GM21786 (cell line): Measurements from ENCODE around the gene GP1BB.

ENCODE experiments used
- ATAC-seq: cut with Tn5 transposase; IDR thresholded peaks from one replicate; pipeline ENCODE4 v1.9.1; 2021; ENCODE audit not compliant: unreplicated experiment

GP1BB gene

GRCh38 chr22:19739911-19740449 is 16.6 kb downstream of the GP1BB start:
- ATAC-seq: no peak

DNA sequence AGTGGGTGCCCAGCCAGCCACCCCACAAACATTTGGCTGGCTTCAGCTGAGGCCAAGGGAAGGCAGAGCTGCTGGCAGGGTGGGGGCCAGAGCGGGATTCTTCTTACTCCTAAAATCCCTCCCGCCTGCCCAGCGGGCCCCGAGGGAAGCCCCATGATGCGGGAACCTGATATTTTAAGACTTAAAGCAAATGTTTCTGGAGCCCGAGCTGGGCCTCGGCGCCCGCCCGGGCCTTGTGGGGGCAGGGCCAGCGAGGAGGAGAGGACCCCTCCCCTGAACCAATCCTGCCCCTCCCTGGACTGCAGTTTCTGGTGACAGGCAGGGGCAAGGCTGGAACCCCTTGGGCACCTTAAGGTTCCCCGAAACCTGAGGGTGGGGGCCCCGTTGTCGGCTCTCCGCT is 17.2 kb downstream of the GP1BB start:
- ATAC-seq: no peak

GRCh38 chr22:19741053-19741452 is 17.7 kb downstream of the GP1BB start:
- ATAC-seq: no peak

GRCh38 chr22:19742160-19743066 is 19.1 kb downstream of the GP1BB start:
- ATAC-seq: no peak

GRCh38 chr22:19743081-19743480 is 19.7 kb downstream of the GP1BB start:
- no peak for ATAC-seq

DNA sequence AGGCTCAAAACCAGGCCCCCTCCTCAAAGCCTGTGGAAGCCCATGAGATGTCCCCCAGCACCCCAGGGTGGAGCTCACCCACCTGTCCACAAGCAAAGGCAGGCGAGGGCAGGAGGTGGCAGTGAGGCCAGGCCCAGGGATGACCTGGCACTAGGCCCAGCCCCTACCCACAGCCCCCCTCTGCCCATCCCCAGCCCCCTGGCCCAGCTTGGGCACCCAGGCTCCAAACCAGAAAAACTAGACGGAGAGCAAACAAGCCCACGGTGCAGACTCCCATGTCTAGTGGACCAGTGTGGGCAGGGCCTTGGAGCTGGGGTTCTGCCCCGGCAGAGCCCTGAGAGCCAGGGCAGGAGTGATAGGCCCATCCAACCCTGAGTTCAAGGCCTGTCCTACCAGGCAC is 20.3 kb downstream of the GP1BB start:
- ATAC-seq: no peak

DNA sequence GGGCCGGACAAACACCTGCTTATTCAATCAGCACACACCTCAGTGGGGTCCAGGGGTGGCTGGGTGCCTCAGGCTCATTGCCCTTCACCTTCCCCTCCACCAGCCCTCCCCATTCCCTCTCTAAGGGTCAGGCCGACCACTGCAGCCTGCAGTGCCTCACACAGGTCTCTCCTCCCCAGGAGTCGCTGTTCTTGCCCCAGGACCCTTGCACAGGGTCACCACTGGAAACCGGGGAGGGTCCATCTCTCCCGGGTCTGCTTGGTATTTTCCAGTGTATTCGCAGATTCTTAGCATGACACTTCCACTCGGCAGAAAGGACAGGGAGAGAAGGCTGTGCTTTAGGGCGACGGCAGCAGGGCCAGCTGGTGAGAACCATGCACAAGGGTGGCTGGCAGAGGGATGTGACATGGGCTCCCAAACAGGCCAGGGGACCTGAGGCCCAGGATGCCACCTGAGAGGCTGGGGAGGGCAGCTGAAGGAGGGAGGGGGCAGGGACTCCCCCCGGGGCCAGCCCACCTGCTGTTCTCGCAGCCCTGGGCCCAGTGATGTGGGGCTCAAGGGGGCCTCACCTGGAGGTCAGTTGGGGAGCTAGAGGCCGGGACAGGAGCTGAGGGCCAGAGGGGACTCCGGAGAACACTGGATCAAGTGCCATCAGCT is 21.1 kb downstream of the GP1BB start:
- no peak for ATAC-seq

DNA sequence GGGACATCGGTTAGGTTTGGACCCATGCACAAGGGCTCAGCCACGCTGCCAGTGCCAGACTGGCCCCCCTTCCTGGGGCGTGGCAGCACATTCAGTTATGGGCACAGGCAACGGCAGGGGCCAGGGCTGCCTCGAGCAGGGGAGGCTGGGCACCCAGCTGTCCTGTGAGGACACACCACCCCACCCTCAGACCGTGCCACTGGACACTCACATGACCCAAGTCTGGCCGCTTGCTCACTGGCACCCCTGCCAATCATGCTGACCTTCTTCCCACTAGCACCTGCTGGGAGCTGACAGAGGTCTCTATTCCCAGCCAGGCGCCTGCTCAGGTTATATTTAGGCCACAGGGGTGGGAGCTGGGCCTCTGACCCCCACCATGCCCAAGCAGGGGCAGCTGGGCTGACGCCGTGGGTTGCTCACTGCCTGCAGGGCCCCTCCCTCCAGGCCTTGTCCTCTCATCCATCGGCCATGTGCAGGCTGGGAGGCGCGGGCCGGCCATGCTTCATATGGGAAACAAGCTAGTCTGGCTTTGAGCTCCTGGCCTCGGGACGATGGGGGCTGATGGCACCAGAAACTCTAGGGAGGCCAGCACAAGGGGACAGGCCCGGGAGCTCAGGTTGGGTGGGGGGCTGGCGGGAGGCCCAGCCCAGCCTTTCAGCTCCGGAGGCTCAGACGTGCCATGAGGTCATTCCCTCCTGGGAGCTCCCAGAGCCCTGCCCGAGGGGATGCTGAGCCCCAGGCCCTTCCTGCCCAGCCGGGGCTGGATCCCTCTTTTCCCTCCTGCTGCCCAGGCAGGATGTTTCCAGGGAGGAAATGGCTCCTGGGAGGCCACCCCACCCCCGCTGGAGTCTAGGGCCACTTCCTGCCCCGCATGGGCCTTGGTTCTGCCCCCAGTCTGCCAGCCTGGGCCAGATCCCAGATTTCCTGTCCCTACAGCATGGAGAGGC is 22.1 kb downstream of the GP1BB start:
- no peak for ATAC-seq

DNA sequence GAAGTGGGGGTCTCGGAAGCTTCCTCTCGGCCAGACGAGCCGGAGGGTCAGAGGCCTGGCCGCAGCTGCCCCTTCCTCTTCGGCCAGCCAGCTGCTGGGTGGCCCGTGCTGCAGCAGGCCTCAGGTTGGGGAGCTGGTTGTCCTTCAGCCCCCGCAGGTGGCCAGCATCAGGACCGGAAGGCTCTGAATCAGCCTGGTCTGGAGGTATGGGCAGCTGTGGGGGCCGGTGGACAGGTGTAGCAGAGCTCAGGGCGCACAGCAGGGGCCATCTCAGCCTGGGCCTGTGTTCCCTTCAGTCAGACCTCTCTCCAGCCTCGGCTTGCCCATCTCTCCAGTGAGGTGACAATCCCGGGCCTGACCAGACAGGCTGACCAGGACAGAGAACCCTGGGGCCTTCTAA is 23.4 kb downstream of the GP1BB start:
- no peak for ATAC-seq

DNA sequence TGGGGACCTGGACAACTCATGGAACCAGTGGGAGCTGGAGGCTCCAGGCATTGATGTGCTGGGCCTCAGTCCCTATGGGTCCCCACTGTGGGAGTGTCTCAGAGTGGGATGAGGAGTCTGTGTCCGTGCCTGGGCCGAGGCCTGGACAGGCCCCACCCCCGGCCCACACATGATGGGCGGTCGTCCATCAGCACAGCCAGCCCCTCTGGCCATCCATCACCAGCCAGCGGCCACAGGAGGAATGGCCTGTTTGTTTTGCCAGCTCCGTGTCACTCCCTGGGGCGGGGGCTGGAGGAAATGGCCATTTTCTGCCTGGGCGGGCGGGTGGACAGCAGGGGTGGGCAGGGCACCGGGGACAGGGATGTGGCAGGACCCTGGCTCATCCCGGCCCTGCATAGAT is 24.2 kb downstream of the GP1BB start:
- no peak for ATAC-seq

DNA sequence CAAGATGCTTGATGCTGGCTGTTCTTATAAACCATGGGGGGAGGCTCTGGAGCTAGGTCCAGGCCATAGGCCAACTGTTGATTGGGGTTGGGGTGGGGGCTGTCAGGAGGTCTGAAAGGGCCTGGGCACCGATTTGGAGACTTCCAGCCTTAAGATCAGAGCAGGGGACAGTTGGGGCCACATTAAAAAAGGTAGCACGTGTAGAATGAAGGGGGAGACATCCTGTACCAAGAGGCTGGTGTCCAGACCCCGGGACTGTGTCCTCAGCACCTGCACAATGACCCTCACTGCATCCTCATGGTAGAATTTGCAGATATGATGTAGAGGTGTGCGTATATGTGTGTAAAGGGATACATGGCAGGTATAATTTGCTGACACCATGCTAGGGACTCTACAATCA is 24.8 kb downstream of the GP1BB start:
- ATAC-seq: no peak

- no peak for ATAC-seq
These were observed 25.8 kb downstream of the GP1BB start for GRCh38 chr22:19748991-19749664.

GRCh38 chr22:19749876-19750275 is 26.5 kb downstream of the GP1BB start:
- no peak for ATAC-seq

DNA sequence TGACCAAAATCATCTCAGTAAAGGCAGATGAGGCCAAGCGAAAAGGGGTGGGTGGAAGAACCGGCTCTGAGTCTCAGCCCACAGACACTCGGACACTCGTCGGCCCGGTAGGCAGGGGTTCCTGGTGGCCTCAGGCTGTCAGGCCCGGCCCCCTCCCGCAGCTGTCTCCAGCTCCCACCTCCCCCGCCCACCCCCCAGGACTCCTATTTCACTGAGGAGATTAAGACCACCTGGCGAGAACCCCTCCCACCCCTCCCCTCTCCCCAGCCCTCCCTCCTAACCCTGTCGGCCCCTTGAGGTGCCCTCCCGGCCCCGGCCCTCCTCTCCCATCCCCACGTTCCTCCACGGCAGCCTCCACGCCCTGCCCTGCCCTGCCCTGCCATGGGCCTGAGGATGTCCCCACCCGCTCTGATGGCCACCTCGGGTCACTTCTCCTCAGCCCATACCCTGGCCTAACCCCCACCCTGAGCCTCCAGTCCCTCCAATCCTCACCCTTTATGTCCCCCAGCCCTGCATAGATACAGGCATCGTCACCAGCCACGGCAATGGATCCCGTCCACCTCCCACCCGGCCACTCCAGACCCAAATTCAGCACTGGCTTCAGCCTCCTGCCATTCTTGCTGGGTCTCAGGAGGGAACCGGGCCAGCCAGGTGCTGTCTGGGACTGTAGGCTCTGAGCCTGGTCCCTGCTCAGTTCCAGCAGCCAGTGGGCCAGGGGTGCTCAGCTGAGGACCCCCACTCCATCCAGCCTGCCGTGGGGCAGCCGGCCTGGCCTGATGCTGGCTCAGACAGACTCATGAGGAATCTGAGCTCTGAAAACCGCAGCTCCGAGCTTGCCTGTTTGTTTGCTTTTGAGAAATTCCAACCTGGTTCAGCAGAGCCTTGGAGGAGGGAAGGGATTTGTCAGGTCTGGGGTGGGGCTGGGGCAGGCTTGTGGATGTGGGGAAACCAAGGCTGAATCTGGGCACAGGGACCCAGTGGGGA is 27.5 kb downstream of the GP1BB start:
- ATAC-seq: no peak

DNA sequence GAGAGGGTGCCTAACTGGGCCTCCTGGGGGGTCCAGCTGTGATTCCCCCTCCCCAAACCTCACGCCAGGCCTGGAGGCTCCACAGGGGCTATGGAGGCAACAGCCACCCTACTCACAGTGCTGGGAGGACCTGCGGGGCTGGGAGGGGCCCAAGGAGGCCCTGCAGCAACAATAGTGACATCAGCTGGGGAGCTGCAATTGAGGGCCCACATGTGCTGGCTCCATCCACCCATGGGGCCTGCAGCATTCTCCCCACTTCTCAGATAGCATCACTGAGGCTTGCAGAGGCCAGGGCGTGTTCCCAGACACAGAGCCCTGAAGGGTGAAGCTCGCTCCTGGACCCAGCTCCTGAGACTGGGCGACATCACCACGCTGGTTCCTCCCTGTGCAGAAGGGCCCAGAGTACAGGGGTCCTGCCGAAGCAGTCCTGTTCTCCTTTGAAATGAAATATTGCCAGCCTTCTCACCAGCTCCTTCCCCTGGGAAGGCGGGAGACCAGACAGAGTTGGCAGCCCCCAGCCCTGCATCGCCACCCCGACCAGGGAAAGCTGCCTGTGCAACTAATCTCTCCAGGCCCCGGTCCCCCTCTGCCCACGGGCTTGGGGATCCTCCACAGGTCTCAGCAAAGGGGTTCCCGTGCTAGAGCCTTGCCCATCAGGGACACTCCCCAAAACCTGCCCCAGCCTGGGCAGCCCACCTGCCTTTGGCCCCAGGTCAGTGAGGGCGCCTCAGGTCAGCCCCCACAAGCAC is 28.3 kb downstream of the GP1BB start:
- ATAC-seq: no peak

DNA sequence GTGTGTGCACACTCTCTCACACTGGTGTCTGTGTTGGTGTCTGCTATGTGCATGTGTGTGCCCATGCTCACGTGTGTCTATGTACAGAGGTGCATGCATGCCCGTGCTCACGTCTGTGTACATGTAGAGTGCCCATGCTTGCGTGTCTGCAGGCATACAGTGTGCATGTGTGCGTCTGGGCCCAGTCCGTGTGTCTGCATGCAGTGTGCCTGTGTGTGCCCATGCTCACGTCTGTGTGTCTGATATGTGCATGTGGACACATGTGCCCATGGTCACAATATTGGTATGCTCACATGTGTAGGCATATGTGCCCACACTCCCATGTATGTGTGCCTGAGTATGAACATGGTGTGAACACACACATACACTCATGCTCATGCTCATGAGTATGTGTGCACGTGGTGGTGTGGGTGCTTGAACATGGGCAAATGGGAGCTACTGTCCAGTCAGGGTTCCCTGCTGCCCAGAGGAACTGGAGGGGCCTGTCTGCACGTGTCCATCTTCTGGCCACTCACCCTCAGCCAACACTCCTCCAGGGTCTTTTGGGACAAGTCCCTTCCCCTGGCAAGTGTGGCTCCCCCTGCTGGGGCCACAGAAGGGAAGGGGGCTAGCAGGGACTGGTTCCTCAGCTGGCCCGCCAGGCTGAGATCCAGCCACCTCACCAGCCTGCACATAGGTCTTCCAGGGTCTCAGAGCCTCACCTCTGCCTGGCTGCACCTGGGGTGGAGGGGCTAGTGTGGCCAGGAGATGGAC is 29.9 kb downstream of the GP1BB start:
- no peak for ATAC-seq

DNA sequence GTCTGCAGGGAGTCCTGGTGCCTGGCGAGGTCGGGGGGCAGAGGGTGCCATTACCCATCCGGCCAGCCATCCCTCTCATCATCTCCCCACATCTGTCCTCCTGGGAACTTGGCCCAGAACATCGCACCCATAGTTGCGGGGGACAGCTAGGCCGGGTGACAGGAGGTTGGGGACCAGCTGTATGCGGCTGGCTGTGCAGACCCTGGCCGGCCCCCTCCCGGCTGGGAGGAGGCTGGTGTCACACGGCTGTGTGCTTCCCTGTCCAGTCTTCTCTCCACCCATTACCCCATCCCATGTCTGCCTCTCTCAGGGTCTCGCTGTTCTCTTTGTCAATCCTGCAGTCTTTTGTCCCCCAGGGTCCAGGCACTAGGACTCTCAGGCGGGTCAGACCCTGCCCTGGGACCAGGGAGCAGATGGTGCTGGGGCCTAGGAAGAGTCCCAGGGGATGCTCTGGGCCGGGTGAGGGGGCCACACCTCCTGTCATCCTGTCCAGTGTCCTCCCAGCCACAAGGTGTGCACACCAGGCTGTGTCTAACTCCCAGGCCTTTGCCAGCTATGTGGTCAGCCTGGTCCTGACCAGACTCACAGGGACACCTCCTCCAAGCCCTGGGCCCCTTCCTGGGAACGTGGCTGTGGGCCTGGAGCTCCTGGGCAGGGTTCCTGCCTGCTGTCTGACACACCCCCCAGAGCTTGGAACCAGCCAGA is 30.8 kb downstream of the GP1BB start:
- no peak for ATAC-seq
